ENCODE data around the gene TNFSF13. TPM values are rescaled to one million over a fixed set of nuclear protein-coding genes. Genes with fewer than 3 reads are reported as not detected.

The TNFSF13 gene
- total RNA-seq, 2 experiments from 2014 or later, result 1.1 to 1.7 TPM

- no peak for ATAC-seq (ENCODE audit: poor library complexity)
- Mint-ChIP-seq H3K9me3 (no peaks in the 10 kb centered on the region), H3K27me3 (no peaks in the 10 kb centered on the region), H3K27ac (peak overlapping the region; percentile 75), H3K4me3 (peak overlapping the region; percentile 51), H3K36me3 (ENCODE audit: low read depth) (peaks cover 88% of the 10 kb centered on the region), H3K4me1 (ENCODE audit: low read depth) (no peaks in the 10 kb centered on the region)
- Histone ChIP-seq H3K4me1 (ENCODE audit: insufficient read depth, low read length) (no peaks in the 10 kb centered on the region), H3K27me3 (ENCODE audit: control insufficient read depth in 1 of 2, insufficient read depth in 2 of 2, low read length in 2 of 2) (no peaks in the 10 kb centered on the region), H3K9me3 (ENCODE audit: control insufficient read depth in 1 of 2, insufficient read depth in 1 of 2, low read length in 2 of 2) (no peaks in the 10 kb centered on the region), H3K4me3 (ENCODE audit: low read length) (no peak overlapping the region), H3K27ac (ENCODE audit: low read depth in 1 of 2, low read length in 2 of 2) (no peak overlapping the region), H3K36me3 (ENCODE audit: insufficient read depth, low read length) (peaks cover 79% of the 10 kb centered on the region)
- CTCF ChIA-PET, result no interaction called here
- no peak for TF ChIP-seq CTCF (IDR thresholded peaks at IDR 0.05)
- POLR2A ChIA-PET, result no interaction called here
- no peak for DNase-seq
- intact Hi-C loops (cut with DNase I, micrococcal nuclease), result loop anchor here in 1 of 2 experiments (10.0 kb wide), 1 partner anchor 174 kb away; the partner anchor contains the start of genes TP53 and WRAP53
These were observed 47.4 kb upstream of the TNFSF13 start for GRCh38 chr17:7511108-7511507.

- H3K4me3 ChIP-seq (ENCODE audit: low read length), result no peak overlapping the region
- Mint-ChIP-seq H3K27ac (no peak overlapping the region), H3K36me3 (ENCODE audit: low read depth) (peaks cover 78% of the 10 kb centered on the region)
These were observed 46.4 kb upstream of the TNFSF13 start for GRCh38 chr17:7512105-7512504.

GRCh38 chr17:7512824-7513540 lies 45.6 kb upstream of the TNFSF13 start:
- H3K27me3 Mint-ChIP-seq, result no peaks in the 10 kb centered on the region
- no peaks in the 10 kb centered on the region for H3K27me3 ChIP-seq (ENCODE audit: control insufficient read depth in 1 of 2, insufficient read depth in 2 of 2, low read length in 2 of 2)
- intact Hi-C loops (cut with DNase I, micrococcal nuclease), result loop anchor here in 1 of 2 experiments (10.0 kb wide), 1 partner anchor 172 kb away; the partner anchor contains the start of genes TP53 and WRAP53
- H3K4me1 ChIP-seq (ENCODE audit: insufficient read depth, low read length), result no peaks in the 10 kb centered on the region
- H3K9me3 Mint-ChIP-seq, result no peaks in the 10 kb centered on the region
- H3K36me3 ChIP-seq (ENCODE audit: insufficient read depth, low read length), result peaks cover 60% of the 10 kb centered on the region
- ChIA-PET CTCF (interaction anchor here (0.7 to 3.7 kb wide), 4 partner anchors 10 to 175 kb away, joined by 3 to 30 read pairs (median 5); partner anchors contain the start of gene SENP3), POLR2A (interaction anchor here (0.7 to 2.9 kb wide), 4 partner anchors 29 to 174 kb away, joined by 3 to 12 read pairs (median 8); partner anchors contain the start of genes POLR2A, TMEM102, TP53 and WRAP53)
- peaks cover 69% of the 10 kb centered on the region for H3K36me3 Mint-ChIP-seq (ENCODE audit: low read depth)
- no peak overlapping the region for H3K27ac Mint-ChIP-seq
- ATAC-seq (ENCODE audit: poor library complexity) (no peak), DNase-seq (no peak)
- H3K4me1 Mint-ChIP-seq (ENCODE audit: low read depth), result no peaks in the 10 kb centered on the region
- H3K27ac ChIP-seq (ENCODE audit: low read depth in 1 of 2, low read length in 2 of 2), result no peak overlapping the region
- no peak overlapping the region for H3K4me3 ChIP-seq (ENCODE audit: low read length)
- TF ChIP-seq CTCF (IDR thresholded peaks at IDR 0.05), result no peak
- no peak overlapping the region for H3K4me3 Mint-ChIP-seq
- no peaks in the 10 kb centered on the region for H3K9me3 ChIP-seq (ENCODE audit: control insufficient read depth in 1 of 2, insufficient read depth in 1 of 2, low read length in 2 of 2)

More at GRCh38 chr17:7512105-7512504, 46.4 kb upstream of the TNFSF13 start:
- intact Hi-C loops (cut with DNase I, micrococcal nuclease), result loop anchor here in 1 of 2 experiments (10.0 kb wide), 1 partner anchor 173 kb away; the partner anchor contains the start of genes TP53 and WRAP53
- Mint-ChIP-seq H3K27me3 (no peaks in the 10 kb centered on the region), H3K9me3 (no peaks in the 10 kb centered on the region), H3K4me3 (no peak overlapping the region), H3K4me1 (ENCODE audit: low read depth) (no peaks in the 10 kb centered on the region)
- Histone ChIP-seq H3K9me3 (ENCODE audit: control insufficient read depth in 1 of 2, insufficient read depth in 1 of 2, low read length in 2 of 2) (no peaks in the 10 kb centered on the region), H3K27me3 (ENCODE audit: control insufficient read depth in 1 of 2, insufficient read depth in 2 of 2, low read length in 2 of 2) (no peaks in the 10 kb centered on the region), H3K27ac (ENCODE audit: low read depth in 1 of 2, low read length in 2 of 2) (no peak overlapping the region), H3K4me1 (ENCODE audit: insufficient read depth, low read length) (no peaks in the 10 kb centered on the region), H3K36me3 (ENCODE audit: insufficient read depth, low read length) (peaks cover 69% of the 10 kb centered on the region)
- ATAC-seq (ENCODE audit: poor library complexity) (no peak), DNase-seq (no peak)
- TF ChIP-seq CTCF (IDR thresholded peaks at IDR 0.05), result no peak
- POLR2A ChIA-PET, result no interaction called here
- CTCF ChIA-PET, result no interaction called here

All from CD4-positive, alpha-beta T cell (primary cell).